GM23338 (cell line): ENCODE data around the gene VPS13A. TPM values are rescaled to one million over a fixed set of nuclear protein-coding genes. Genes with fewer than 3 reads are reported as not detected.

Experiments
- ATAC-seq: fragments of 200-7000 bp; cut with Tn5 transposase; 3 replicates; pipeline ENCODE4 v1.9.1; 2020
- DNase-seq: peaks from one replicate; pipeline ENCODE4 v3.0.0-alpha.2; 2015; ENCODE audit warnings: low spot score
- H2AFZ ChIP-seq: fragments of 200-600 bp; sonication (generic); 2 replicates; pipeline ENCODE4 v1.8.0; 2016; ENCODE audit warnings: antibody characterized with exemption, mild to moderate bottlenecking, moderate library complexity
- H3F3A ChIP-seq: fragments of 200-600 bp; sonication (generic); replicated peaks from 2 replicates; pipeline ENCODE4 v1.8.0; 2017; ENCODE audit warnings: antibody characterized with exemption, mixed run types, low read depth
- H3K27ac ChIP-seq: fragments of 200-600 bp; sonication (generic); 2 replicates; pipeline ENCODE4 v1.6.1; 2016; ENCODE audit warnings: low read depth
- H3K27me3 ChIP-seq: fragments of 200-600 bp; sonication (generic); 2 replicates; pipeline ENCODE4 v1.8.0; 2016; ENCODE audit warnings: mild to moderate bottlenecking, mixed run types, moderate library complexity; ENCODE audit not compliant: insufficient read depth
- H3K36me3 ChIP-seq: fragments of 200-600 bp; sonication (generic); 2 replicates; pipeline ENCODE4 v1.8.0; 2016; ENCODE audit warnings: mild to moderate bottlenecking; ENCODE audit not compliant: insufficient read depth
- H3K4me1 ChIP-seq: fragments of 200-600 bp; sonication (generic); 2 replicates; pipeline ENCODE4 v1.8.0; 2016; ENCODE audit warnings: mild to moderate bottlenecking, moderate library complexity; ENCODE audit not compliant: insufficient read depth
- H3K4me2 ChIP-seq: fragments of 200-600 bp; sonication (generic); 2 replicates; pipeline ENCODE4 v1.7.1; 2017; ENCODE audit warnings: mixed run types
- H3K4me3 ChIP-seq: fragments of 200-600 bp; sonication (generic); 2 replicates; pipeline ENCODE4 v1.6.1; 2016; ENCODE audit warnings: mixed run types
- H3K79me2 ChIP-seq: fragments of 200-600 bp; sonication (generic); replicated peaks from 2 replicates; pipeline ENCODE4 v1.8.0; 2017; ENCODE audit warnings: mild to moderate bottlenecking; ENCODE audit not compliant: insufficient read depth
- H3K9me2 ChIP-seq: fragments of 200-600 bp; sonication (generic); 2 replicates; pipeline ENCODE4 v1.8.0; 2017; ENCODE audit not compliant: insufficient read depth
- H4K20me1 ChIP-seq: fragments of 200-600 bp; sonication (generic); replicated peaks from 2 replicates; pipeline ENCODE4 v1.8.0; 2017; ENCODE audit warnings: mild to moderate bottlenecking; ENCODE audit not compliant: insufficient read depth
- H3K27ac Mint-ChIP-seq: 2 replicates; pipeline ENCODE4 v1.8.0; 2020; ENCODE audit warnings: inconsistent platforms, mild to moderate bottlenecking, moderate library complexity, mixed read lengths
- H3K27me3 Mint-ChIP-seq: 3 replicates; pipeline ENCODE4 v1.8.0; 2022; ENCODE audit warnings: low read depth, mild to moderate bottlenecking, moderate library complexity, mixed read lengths, inconsistent platforms; ENCODE audit not compliant: insufficient read depth, poor library complexity
- H3K36me3 Mint-ChIP-seq: 3 replicates; pipeline ENCODE4 v1.8.0; 2021; ENCODE audit warnings: low read depth, mild to moderate bottlenecking, inconsistent platforms, moderate library complexity, mixed read lengths
- H3K4me1 Mint-ChIP-seq: 3 replicates; pipeline ENCODE4 v1.8.0; 2020; ENCODE audit warnings: mild to moderate bottlenecking, inconsistent platforms, mixed read lengths
- H3K4me3 Mint-ChIP-seq: 3 replicates; pipeline ENCODE4 v1.8.0; 2021; ENCODE audit warnings: moderate library complexity, mild to moderate bottlenecking, inconsistent platforms, mixed read lengths
- H3K9me3 Mint-ChIP-seq: 3 replicates; pipeline ENCODE4 v1.8.0; 2020; ENCODE audit warnings: moderate library complexity, mild to moderate bottlenecking, inconsistent platforms, mixed read lengths
- CREB1 ChIP-seq: fragments of 250-450 bp; sonication (Bioruptor Pico); IDR thresholded peaks from 2 replicates; pipeline ENCODE4 v1.5.0; 2020; ENCODE audit warnings: low read depth, mild to moderate bottlenecking, moderate library complexity
- EZH2 ChIP-seq: fragments of 200-600 bp; sonication (generic); IDR thresholded peaks from one replicate; pipeline ENCODE4 v1.8.0; 2017; ENCODE audit warnings: antibody characterized with exemption, mild to moderate bottlenecking, low read depth; ENCODE audit not compliant: unreplicated experiment
- EZH2phosphoT487 ChIP-seq: fragments of 200-600 bp; sonication (generic); IDR thresholded peaks from one replicate; pipeline ENCODE4 v1.8.1; 2018; ENCODE audit warnings: antibody characterized with exemption; ENCODE audit not compliant: unreplicated experiment
- JUNB ChIP-seq: IDR thresholded peaks from one replicate; pipeline ENCODE4 v1.6.1; 2016; ENCODE audit warnings: antibody characterized with exemption; ENCODE audit not compliant: unreplicated experiment
- NANOG ChIP-seq: IDR thresholded peaks from 2 replicates; pipeline ENCODE4 v1.6.1; 2016; ENCODE audit warnings: antibody characterized with exemption, borderline replicate concordance
- POLR2AphosphoS5 ChIP-seq: IDR thresholded peaks from 2 replicates; pipeline ENCODE4 v1.6.1; 2016; ENCODE audit warnings: antibody characterized with exemption, low read depth
- STAT1 ChIP-seq: IDR thresholded peaks from one replicate; pipeline ENCODE4 v1.6.1; 2016; ENCODE audit warnings: antibody characterized with exemption; ENCODE audit not compliant: unreplicated experiment
- ZNF114 ChIP-seq: fragments of 250-450 bp; sonication (Bioruptor Pico); IDR thresholded peaks from 2 replicates; pipeline ENCODE4 v1.5.0; 2020; ENCODE audit warnings: mild to moderate bottlenecking, moderate library complexity
- ZNF331 ChIP-seq: fragments of 250-450 bp; sonication (Bioruptor Pico); IDR thresholded peaks from 2 replicates; pipeline ENCODE4 v1.5.0; 2020; ENCODE audit warnings: low read depth, mild to moderate bottlenecking, moderate library complexity
- polyA plus RNA-seq: library from polyadenylated mRNA; unstranded; fragments of >200 nt; fragmentation: Nextera tagmentation; extraction: Ambion mirVana; gene quantifications from 2 replicates; pipeline ENCODE4 v1.2.1, GENCODE V29; 2016
- total RNA-seq: library from RNA; depleted of rRNA; stranded (reverse); fragments of >200 nt; shearing (Covaris generic); gene quantifications from 2 replicates; pipeline ENCODE4 v1.2.3, GENCODE V29; 2014
- TF ChIP-seq, protein P1 (sequence below), 2 experiments: fragments of 200-600 bp in 1 of 2; sonication (generic) in 1 of 2; conservative IDR thresholded peaks; 2 replicates each; pipeline versions ENCODE4 v1.5.1 to v1.6.1; 2016 to 2017; ENCODE audit warnings: antibody characterized with exemption in 2 of 2, low read depth in 2 of 2, mild to moderate bottlenecking in 2 of 2, moderate library complexity in 1 of 2
- TF ChIP-seq, protein P2 (sequence below): fragments of 250-450 bp; sonication (Bioruptor Pico); IDR thresholded peaks from 2 replicates; pipeline ENCODE4 v1.5.0; 2020; ENCODE audit warnings: mild to moderate bottlenecking, moderate library complexity
- TF ChIP-seq, protein P3 (sequence below): IDR thresholded peaks from one replicate; pipeline ENCODE4 v1.6.1; 2018; ENCODE audit warnings: antibody characterized with exemption; ENCODE audit not compliant: unreplicated experiment
- TF ChIP-seq, protein P4 (sequence below): IDR thresholded peaks from 2 replicates; pipeline ENCODE4 v1.6.1; 2016; ENCODE audit warnings: antibody characterized with exemption

The VPS13A gene
- total and polyA plus RNA-seq, 2 experiments from 2014 or later, result 45.9 to 68.1 TPM

DNA sequence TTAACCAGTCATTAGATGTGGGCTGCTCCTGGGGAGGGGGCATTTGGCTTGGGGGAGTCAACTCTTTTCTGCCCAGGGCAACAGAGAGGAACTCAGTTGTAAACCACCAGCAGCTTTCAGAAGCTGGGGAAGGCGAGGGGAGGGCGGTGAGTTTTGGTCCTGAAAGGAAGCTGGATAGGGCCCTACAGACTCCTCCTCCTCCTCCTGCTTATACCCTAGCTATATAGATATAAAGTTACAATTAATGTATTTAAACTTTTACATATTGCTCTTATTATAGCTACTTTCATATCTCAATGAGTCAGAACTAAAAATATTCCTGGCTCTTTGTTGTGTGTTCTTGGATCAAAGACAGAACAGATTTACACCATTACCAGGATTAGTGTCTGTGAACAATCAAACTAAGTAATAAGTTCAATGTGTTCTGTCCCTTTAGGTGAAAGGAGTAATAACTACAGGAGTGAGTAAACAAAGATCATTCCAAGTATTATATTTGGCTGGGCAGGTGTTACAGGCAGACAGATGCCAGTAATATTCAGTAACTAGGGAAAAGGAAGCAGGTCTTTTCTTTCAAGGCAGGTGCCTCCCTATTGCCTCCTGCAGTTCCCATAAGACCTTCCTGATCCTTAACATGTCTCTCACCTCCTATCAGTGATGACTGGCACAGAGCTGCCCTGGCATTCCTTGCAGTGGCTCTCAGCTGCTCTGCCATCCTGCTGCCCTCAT is 20.5 kb upstream of the VPS13A start:
- Histone ChIP-seq H3K4me3 (no peak overlapping the region), H3K27me3 (0 out of 2 replicates have a peak, but pooled peaks cover 2% of the 10 kb centered on the region), H3K79me2 (no peaks in the 10 kb centered on the region), H4K20me1 (no peaks in the 10 kb centered on the region), H3K36me3 (no peaks in the 10 kb centered on the region), H3K27ac (no peak overlapping the region), H3K9me2 (no peaks in the 10 kb centered on the region; the same call in 1 of the 2 replicates), H2AFZ (no peak overlapping the region), H3K4me2 (no peak overlapping the region), H3F3A (no peaks in the 10 kb centered on the region), H3K4me1 (no peaks in the 10 kb centered on the region; the same call in 1 of the 2 replicates)
- H3K27ac Mint-ChIP-seq, result no peak overlapping the region
- peaks cover 9% of the 10 kb centered on the region for H3K27me3 Mint-ChIP-seq
- TF ChIP-seq NANOG, result no peak
- TF ChIP-seq ZNF331 (CRISPR knock-in tag), result no peak
- no peak for TF ChIP-seq JUNB
- TF ChIP-seq, protein P1, sequence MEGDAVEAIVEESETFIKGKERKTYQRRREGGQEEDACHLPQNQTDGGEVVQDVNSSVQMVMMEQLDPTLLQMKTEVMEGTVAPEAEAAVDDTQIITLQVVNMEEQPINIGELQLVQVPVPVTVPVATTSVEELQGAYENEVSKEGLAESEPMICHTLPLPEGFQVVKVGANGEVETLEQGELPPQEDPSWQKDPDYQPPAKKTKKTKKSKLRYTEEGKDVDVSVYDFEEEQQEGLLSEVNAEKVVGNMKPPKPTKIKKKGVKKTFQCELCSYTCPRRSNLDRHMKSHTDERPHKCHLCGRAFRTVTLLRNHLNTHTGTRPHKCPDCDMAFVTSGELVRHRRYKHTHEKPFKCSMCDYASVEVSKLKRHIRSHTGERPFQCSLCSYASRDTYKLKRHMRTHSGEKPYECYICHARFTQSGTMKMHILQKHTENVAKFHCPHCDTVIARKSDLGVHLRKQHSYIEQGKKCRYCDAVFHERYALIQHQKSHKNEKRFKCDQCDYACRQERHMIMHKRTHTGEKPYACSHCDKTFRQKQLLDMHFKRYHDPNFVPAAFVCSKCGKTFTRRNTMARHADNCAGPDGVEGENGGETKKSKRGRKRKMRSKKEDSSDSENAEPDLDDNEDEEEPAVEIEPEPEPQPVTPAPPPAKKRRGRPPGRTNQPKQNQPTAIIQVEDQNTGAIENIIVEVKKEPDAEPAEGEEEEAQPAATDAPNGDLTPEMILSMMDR (conservative IDR thresholded peaks at IDR 0.05; ENCODE audit: low read depth in 2 of 2), result no peak
- no peak for TF ChIP-seq STAT1
- TF ChIP-seq, protein P2, sequence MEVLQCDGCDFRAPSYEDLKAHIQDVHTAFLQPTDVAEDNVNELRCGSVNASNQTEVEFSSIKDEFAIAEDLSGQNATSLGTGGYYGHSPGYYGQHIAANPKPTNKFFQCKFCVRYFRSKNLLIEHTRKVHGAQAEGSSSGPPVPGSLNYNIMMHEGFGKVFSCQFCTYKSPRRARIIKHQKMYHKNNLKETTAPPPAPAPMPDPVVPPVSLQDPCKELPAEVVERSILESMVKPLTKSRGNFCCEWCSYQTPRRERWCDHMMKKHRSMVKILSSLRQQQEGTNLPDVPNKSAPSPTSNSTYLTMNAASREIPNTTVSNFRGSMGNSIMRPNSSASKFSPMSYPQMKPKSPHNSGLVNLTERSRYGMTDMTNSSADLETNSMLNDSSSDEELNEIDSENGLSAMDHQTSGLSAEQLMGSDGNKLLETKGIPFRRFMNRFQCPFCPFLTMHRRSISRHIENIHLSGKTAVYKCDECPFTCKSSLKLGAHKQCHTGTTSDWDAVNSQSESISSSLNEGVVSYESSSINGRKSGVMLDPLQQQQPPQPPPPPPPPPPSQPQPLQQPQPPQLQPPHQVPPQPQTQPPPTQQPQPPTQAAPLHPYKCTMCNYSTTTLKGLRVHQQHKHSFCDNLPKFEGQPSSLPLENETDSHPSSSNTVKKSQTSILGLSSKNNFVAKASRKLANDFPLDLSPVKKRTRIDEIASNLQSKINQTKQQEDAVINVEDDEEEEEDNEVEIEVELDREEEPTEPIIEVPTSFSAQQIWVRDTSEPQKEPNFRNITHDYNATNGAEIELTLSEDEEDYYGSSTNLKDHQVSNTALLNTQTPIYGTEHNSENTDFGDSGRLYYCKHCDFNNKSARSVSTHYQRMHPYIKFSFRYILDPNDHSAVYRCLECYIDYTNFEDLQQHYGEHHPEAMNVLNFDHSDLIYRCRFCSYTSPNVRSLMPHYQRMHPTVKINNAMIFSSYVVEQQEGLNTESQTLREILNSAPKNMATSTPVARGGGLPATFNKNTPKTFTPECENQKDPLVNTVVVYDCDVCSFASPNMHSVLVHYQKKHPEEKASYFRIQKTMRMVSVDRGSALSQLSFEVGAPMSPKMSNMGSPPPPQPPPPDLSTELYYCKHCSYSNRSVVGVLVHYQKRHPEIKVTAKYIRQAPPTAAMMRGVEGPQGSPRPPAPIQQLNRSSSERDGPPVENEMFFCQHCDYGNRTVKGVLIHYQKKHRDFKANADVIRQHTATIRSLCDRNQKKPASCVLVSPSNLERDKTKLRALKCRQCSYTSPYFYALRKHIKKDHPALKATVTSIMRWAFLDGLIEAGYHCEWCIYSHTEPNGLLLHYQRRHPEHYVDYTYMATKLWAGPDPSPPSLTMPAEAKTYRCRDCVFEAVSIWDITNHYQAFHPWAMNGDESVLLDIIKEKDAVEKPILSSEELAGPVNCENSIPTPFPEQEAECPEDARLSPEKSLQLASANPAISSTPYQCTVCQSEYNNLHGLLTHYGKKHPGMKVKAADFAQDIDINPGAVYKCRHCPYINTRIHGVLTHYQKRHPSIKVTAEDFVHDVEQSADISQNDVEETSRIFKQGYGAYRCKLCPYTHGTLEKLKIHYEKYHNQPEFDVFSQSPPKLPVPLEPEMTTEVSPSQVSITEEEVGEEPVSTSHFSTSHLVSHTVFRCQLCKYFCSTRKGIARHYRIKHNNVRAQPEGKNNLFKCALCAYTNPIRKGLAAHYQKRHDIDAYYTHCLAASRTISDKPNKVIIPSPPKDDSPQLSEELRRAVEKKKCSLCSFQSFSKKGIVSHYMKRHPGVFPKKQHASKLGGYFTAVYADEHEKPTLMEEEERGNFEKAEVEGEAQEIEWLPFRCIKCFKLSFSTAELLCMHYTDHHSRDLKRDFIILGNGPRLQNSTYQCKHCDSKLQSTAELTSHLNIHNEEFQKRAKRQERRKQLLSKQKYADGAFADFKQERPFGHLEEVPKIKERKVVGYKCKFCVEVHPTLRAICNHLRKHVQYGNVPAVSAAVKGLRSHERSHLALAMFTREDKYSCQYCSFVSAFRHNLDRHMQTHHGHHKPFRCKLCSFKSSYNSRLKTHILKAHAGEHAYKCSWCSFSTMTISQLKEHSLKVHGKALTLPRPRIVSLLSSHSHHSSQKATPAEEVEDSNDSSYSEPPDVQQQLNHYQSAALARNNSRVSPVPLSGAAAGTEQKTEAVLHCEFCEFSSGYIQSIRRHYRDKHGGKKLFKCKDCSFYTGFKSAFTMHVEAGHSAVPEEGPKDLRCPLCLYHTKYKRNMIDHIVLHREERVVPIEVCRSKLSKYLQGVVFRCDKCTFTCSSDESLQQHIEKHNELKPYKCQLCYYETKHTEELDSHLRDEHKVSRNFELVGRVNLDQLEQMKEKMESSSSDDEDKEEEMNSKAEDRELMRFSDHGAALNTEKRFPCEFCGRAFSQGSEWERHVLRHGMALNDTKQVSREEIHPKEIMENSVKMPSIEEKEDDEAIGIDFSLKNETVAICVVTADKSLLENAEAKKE, result no peak
- no peak for TF ChIP-seq EZH2
- TF ChIP-seq EZH2phosphoT487, result no peak
- TF ChIP-seq CREB1 (CRISPR knock-in tag), result no peak
- TF ChIP-seq ZNF114, result no peak
- TF ChIP-seq, protein P3, sequence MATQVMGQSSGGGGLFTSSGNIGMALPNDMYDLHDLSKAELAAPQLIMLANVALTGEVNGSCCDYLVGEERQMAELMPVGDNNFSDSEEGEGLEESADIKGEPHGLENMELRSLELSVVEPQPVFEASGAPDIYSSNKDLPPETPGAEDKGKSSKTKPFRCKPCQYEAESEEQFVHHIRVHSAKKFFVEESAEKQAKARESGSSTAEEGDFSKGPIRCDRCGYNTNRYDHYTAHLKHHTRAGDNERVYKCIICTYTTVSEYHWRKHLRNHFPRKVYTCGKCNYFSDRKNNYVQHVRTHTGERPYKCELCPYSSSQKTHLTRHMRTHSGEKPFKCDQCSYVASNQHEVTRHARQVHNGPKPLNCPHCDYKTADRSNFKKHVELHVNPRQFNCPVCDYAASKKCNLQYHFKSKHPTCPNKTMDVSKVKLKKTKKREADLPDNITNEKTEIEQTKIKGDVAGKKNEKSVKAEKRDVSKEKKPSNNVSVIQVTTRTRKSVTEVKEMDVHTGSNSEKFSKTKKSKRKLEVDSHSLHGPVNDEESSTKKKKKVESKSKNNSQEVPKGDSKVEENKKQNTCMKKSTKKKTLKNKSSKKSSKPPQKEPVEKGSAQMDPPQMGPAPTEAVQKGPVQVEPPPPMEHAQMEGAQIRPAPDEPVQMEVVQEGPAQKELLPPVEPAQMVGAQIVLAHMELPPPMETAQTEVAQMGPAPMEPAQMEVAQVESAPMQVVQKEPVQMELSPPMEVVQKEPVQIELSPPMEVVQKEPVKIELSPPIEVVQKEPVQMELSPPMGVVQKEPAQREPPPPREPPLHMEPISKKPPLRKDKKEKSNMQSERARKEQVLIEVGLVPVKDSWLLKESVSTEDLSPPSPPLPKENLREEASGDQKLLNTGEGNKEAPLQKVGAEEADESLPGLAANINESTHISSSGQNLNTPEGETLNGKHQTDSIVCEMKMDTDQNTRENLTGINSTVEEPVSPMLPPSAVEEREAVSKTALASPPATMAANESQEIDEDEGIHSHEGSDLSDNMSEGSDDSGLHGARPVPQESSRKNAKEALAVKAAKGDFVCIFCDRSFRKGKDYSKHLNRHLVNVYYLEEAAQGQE, result no peak
- TF ChIP-seq, protein P4, sequence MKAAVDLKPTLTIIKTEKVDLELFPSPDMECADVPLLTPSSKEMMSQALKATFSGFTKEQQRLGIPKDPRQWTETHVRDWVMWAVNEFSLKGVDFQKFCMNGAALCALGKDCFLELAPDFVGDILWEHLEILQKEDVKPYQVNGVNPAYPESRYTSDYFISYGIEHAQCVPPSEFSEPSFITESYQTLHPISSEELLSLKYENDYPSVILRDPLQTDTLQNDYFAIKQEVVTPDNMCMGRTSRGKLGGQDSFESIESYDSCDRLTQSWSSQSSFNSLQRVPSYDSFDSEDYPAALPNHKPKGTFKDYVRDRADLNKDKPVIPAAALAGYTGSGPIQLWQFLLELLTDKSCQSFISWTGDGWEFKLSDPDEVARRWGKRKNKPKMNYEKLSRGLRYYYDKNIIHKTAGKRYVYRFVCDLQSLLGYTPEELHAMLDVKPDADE, result no peak
- no peak for TF ChIP-seq POLR2AphosphoS5
- no peaks in the 10 kb centered on the region for H3K36me3 Mint-ChIP-seq
- ATAC-seq (no peak), DNase-seq (no peak)
- no peaks in the 10 kb centered on the region; the same call in 2 of the 3 replicates for H3K4me1 Mint-ChIP-seq
- no peaks in the 10 kb centered on the region; the same call in 2 of the 3 replicates for H3K9me3 Mint-ChIP-seq
- no peak overlapping the region for H3K4me3 Mint-ChIP-seq
